Fibroblast of skin of left biceps (primary cell): Measurements from ENCODE around the gene AKAP11.

ENCODE experiments used
- DNase-seq, 2 experiments: peaks; one replicate each; pipeline ENCODE4 v3.0.0-alpha.2; 2013; ENCODE audit warnings: low read depth in 2 of 2

Gene AKAP11

GRCh38 chr13:42274386-42275097 lies 2.6 kb downstream of the AKAP11 start:
- no peak for DNase-seq

GRCh38 chr13:42275098-42275471 lies 3.1 kb downstream of the AKAP11 start:
- DNase-seq = no peak

DNA sequence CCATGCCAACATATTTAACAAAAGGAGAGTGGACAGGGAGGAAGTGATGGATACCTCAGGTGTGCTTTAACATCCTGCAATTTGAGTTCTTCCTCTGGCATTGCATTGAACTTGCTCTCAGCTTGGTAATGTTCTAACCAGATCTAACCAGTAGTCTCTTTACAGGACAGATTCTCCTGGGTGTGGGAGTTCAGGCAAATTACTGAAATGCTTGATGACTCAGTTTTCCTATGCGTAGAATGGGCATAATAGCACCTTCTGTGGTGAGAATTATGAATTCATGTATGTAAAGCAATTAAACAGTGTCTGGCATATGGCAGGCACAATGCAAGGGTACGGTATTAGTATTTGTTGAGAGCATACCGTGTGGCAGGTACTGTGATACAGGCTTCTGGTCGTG lies 3.6 kb downstream of the AKAP11 start:
- no peak for DNase-seq

DNA sequence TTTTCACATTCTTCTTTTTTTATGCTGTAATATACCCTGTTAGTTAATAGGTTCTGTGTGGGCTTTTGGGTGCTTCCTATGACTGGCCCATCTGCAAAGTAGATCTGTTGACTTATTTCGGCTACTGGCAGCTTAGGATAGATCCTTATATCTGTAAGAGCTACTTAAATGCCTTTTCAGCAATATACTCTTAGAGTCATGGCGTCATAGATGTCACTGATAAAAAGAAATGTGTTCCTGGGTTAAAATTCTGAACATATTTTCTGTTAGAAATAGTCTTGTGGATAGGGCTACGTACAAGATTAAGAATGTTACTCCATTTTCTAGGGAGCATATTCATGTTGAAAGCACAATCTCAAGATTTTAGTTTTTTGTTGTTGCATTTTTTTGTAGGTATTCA lies 4.7 kb downstream of the AKAP11 start:
- DNase-seq = no peak

DNA sequence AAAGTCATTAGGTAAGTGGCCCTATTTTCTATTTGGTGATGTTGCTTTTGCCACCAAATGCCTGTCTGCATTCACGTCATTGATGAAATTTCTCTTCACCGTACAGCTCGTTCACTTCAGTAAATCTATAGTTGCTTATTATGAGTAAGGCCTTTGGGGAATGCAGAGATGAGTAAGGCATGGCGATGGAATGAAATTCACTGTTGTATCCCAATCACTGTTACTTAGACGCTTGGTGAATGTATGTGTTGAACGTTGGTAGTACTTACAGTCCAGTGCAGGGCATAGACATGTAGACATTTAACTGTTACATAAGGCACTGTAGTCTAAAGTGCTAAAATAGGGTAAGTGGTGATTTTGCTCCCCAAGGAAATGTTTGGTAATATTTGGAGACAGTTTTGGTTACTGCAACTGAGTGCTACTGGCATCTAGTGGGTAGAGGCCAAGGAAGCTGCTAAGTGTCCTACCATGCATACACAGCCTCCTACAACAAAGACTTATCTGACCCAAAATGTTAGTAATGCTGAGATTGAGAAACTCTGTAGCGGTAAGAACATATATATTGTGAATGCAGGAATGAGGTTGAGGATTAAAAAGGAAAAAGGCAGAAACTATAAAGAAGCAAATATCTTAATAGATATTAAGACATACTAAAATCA lies 5.8 kb downstream of the AKAP11 start:
- DNase-seq = no peak

GRCh38 chr13:42279080-42279479 lies 7.1 kb downstream of the AKAP11 start:
- DNase-seq = no peak

DNA sequence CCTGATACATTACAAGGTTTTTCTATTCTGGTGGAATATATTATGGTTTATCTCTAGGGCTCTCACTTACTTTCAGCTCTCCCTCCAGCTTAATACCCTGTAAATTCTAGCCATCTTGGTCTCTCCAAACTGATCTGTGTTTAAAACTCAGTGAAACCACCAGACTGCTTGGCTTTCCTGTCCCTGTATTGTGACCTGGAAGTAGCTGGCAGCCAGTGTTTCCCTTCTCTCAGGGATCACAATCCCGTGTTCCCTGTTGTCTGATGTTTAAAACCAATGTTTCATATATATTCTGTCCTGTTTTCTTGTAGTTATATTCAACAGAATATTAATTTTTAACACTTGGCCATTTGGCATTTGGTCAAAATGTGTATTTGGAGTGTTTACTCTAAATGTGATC lies 8.0 kb downstream of the AKAP11 start:
- DNase-seq = no peak

DNA sequence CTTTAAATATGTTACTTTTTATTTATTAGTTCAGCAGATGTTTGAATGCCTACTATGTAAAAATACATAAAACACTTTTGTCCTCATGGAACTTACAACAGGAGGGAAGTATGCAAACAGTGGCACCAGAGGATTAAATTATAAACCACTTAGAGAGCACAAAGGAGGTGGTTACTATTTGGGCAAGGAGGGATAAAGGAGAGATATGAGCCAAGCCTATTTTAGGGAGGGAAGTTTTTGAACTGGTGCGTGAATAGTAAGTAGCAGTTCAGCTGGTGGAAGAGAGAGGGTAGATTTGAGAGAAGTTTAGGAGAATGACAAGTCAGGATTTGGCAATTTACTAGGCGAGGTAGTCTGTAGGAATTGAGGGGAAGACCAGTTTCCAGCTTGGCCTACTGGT lies 8.6 kb downstream of the AKAP11 start:
- DNase-seq = no peak

GRCh38 chr13:42283574-42283973 lies 11.6 kb downstream of the AKAP11 start:
- DNase-seq = no peak

- DNase-seq = no peak
Observed at GRCh38 chr13:42284068-42284467, 12.1 kb downstream of the AKAP11 start.

GRCh38 chr13:42298392-42298791 lies 26.4 kb downstream of the AKAP11 start:
- no peak for DNase-seq

GRCh38 chr13:42305503-42305902 lies 33.6 kb downstream of the AKAP11 start:
- no peak for DNase-seq

DNA sequence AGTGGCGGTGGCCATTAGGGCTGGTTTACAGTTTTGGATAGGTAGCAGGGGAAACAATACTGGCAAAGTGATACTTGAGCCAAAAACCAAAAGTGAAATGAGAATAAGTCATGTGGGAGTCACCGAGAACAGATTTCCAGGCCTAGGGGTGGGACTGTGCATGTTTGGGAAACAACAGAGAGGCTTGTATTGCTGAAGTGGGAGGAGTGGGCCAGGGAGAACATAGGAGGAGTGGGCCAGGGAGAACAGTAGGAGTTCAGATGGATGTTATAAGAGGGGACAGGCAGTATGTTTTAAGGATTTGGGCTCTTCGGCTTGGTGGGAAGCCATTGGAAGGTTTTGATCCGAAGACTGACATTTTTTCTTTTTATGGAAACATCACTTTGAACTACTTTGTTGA lies 35.5 kb downstream of the AKAP11 start:
- no peak for DNase-seq

- no peak for DNase-seq
Observed at GRCh38 chr13:42312817-42313431, 41.0 kb downstream of the AKAP11 start.

DNA sequence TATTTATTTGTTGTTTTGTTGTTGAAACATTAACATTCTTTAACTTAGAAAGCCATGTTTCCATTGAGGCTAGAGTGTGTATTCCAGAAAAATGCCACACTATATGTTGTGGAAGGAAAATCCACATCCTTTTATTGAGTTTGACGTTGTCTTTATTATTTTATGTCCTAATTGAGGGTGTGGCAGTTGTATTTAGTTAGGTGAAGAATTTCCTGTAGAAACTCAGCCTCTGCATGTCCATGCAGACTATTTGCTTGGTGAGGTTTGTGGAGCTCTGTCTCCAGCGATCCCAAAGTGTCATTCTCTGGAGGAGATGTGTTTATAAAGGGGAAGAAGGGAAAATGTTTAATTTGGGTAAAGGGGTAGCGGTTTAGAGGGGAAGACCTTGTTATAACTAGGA lies 46.6 kb downstream of the AKAP11 start:
- DNase-seq = no peak

GRCh38 chr13:42320375-42320787 lies 48.4 kb downstream of the AKAP11 start:
- no peak for DNase-seq

- DNase-seq = no peak
Observed at GRCh38 chr13:42322806-42323205, 50.9 kb downstream of the AKAP11 start.

DNA sequence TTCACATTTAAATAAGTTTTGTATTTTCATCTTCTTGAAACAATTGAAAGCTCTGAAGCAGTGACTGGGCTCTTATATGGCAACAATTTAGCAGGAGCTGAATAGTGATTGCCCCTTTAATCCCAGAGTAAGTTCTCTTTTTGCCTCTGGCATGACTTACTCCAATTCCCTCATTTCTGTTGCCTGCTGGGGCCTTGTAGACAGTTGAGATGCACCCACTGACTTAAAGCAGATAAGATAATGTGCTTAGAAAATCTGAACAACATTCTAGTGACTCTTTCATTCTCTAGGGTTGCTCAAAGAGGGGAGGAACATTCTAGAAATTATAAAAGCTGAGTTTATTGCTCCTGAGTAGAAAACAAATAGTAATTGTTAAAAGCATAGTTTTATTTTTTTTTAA lies 52.8 kb downstream of the AKAP11 start:
- DNase-seq = no peak

GRCh38 chr13:42327725-42328124 lies 55.8 kb downstream of the AKAP11 start:
- DNase-seq = no peak

DNA sequence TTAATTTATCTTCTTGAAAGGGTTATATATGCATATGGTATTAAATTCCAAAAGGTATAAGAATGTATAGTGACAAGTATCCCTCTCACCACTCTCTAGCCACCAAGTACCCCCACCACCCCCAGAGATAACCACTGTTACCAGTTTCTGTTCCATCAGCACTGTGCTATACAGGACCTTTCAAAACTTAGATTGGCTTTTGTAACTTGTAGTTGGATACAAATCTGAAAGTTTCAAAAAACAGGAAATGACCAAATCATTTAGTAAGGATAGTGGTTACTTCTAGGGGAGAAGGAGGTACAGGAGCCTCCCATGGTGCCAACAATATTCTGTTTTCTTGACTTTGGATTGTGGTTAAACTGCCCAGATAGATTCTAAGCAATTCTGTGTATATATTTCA lies 56.7 kb downstream of the AKAP11 start:
- no peak for DNase-seq

DNA sequence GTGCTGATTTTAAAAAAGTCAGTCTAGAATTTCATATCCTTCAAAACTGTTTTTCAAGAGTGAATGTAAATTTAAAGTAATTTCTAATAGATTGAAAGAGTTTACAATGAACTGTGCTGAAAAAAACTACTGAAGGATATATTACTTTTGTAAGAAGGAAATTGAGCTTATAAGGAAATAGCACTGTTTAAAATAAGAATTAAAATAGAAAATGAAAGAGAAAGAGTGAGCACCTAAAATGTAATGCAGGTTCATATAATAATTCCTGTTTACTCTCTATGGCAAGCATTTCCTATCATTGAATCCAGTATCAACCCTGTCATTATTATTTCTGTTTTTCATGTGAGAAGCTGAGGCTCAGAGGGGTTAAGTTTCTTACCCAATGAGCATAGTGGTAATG lies 57.3 kb downstream of the AKAP11 start:
- no peak for DNase-seq

DNA sequence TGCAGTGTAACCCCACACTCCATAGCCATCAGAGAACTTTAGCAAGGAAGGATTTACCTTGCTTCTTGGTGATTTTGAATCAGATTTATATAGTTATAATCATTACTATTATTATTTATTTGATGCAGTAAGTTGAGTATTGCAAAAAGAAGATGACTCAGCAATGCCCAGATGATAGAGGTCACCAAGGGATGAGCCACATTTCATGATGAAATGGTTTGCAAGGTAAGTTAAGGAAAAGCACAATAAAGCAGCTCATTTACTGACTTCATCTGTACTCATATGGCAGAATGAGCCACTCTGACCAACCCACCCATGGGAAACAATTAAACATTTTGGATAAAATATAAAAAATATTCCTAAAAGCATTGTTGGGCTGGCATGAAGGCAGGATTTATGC lies 59.1 kb downstream of the AKAP11 start:
- no peak for DNase-seq

DNA sequence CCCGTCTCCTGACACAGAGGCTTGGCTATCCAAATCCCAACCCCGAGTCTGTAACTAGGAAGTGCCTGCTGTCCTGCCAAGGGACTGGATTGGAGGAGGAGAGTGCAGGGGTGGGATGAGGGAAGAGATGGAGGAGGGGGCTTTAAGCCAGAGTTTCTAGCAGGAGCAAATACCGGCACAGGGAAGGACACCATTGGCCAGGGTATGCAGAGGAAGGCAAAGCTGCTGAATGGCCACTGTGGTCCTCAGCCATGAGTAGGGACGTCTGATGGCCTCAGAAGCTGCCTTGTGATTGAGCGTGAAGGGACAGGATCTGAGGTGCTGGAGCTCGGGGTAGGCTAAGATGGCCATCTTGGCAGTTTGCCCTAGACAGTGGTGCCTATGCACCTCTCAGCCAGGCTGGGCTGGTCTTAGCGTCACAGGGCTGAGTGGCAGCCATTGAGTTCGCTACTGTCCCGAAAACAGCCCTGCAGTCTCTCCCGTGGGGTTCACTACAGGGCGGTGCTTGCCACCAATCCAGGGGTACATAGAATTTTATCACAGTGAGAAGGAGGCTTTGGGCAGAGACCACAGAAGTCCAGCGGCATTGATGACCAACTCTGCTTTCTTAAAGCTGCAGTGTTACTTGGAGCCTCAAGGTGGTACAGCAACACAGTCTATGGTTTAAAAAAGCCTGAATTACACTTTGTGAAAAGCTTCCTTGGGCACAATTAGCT lies 61.8 kb downstream of the AKAP11 start:
- no peak for DNase-seq
